IMR-90 (cell line): ENCODE data around the gene NUAK1.

ENCODE experiments used
- FOS ChIP-seq: fragments of 150-350 bp; IDR thresholded peaks from 2 replicates; pipeline ENCODE4 v1.6.1; 2016; ENCODE audit warnings: low read depth, low read length
- RAD21 ChIP-seq: IDR thresholded peaks from 2 replicates; pipeline ENCODE4 v1.6.1; 2012; ENCODE audit warnings: low read length, improper control_type of control experiment

GRCh38 chr12:106084014-106084671 lies 54.6 kb downstream of the NUAK1 start:
- peak; percentile 48 for TF ChIP-seq FOS
- no peak for TF ChIP-seq RAD21
